SH-SY5Y (cell line): Measurements from ENCODE around the gene KHDC3L.

Source experiments
- GATA2 ChIP-seq: IDR thresholded peaks from 2 replicates; pipeline ENCODE4 v1.6.1; 2011; ENCODE audit warnings: mild to moderate bottlenecking, low read depth, low read length
- GATA3 ChIP-seq: IDR thresholded peaks from 2 replicates; pipeline ENCODE4 v1.6.1; 2011; ENCODE audit warnings: low read depth, mild to moderate bottlenecking, low read length, moderate library complexity

KHDC3L gene

DNA sequence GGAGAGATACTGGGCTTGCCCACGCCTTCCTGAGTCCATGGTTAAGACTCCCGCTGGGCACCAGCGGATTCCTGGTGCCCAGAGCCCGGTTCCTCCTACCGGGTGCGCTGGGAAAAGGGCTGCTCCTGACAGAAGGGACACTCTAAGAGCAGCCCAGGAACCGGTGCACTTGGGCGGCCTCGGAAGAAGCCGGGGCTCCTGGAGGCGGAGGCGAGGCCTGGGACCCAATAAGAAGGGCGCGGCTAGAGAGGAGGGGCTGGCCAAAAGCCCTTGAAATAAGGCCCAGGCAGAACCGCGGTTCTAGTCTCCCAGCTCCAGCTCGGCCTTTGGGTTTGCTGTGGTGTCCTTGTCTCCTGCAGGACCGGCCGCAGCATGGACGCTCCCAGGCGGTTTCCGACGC, at the start of gene KHDC3L:
Gene KHDC3L (plus strand): TSS at position 301 of the 400 bp plus-strand sequence. CDS start 72 bp downstream, at position 373.
- TF ChIP-seq GATA2: no peak
- no peak for TF ChIP-seq GATA3

DNA sequence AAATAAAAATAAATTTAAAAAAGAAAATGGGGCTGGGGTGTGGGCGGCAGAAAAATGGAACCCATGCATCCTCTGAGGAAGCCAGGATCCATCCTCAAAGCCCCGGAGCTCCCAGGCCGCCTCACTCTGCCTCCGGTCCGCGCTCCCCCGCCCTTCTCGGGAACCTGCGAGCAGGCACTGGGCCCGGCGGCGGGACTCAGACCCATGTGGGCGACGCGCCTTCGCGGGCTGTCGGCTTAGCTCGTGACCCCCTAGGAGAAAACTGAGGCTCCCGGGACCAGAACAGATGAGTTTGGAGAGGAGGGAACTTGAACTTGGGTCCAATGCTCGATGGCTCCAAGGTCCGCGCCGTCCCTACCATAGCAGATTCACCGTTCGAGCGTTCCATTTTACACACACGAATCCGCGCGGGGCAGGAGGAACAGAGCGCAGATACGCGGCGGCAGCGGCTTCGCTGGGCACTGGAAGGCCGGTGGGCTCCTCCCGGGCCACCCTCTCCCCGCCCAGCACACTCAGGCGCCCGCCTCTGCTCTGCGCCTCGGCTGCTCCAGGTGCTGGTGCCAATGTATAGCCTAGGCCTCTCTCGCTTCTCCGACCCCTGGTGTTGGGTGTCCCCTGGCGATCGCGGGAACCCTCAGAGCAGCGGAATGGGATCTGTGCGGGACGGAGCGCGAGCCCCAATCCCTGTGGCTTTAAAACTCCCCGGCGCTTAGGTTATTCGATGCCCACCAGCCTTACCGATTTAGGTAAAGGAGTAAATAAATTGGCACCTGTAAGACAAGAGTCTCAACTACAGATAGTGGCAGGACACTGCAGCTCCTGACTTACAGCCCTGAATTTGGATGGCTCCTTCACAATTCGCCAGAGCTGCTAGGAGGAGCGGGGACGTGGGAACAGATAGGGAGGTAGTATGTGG, 47.6 kb upstream of the KHDC3L start:
- no peak for TF ChIP-seq GATA3

GRCh38 chr6:73323323-73323722, 39.1 kb upstream of the KHDC3L start:
- TF ChIP-seq GATA3: no peak
- no peak for TF ChIP-seq GATA2

DNA sequence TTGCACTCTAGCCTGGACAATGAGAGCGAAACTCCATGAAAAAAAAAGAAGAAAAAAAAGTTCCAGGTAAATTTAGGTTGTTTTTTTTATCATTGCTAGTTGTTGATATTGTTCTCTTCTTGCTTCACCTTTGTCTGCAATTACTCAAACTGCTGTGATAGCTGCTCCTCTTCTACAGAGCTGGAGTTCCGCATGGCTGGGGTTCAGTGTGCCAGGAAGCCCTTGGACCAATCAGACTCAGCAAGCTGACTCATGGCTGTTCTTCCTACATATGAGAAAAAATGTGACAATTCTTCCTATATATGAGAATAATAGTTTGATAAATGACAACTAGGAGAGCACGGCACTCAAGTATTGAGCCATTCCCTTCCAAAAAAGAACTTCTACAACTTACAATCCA, 36.8 kb upstream of the KHDC3L start:
- TF ChIP-seq GATA2 (no peak), GATA3 (no peak)

- TF ChIP-seq GATA2: no peak
- no peak for TF ChIP-seq GATA3
These were observed 33.7 kb upstream of the KHDC3L start for GRCh38 chr6:73328790-73329189.

- TF ChIP-seq GATA3 (no peak), GATA2 (no peak)
These were observed 33.3 kb upstream of the KHDC3L start for GRCh38 chr6:73329201-73329600.

- no peak for TF ChIP-seq GATA2
- TF ChIP-seq GATA3: no peak
These were observed 23.1 kb upstream of the KHDC3L start for GRCh38 chr6:73339340-73339739.

GRCh38 chr6:73340048-73340447, 22.4 kb upstream of the KHDC3L start:
- TF ChIP-seq GATA3 (no peak), GATA2 (no peak)

DNA sequence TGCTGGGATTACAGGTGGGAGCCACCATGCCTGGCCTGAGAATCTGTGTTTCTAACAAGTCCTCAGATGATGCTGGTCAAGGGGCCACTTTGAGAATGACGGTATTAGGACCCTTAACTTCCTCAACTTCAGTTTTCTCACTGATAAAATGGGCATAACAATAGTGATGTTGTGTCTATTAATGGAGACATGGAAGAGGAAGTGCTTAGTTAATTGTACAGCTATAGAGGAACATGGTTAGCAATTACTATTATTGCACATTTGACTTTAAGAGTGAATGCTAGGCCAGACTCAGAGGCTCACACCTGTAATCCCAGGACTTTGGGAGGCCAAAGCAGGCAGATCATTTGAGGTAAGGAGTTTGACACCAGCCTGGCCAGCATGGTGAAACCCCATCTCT, 21.1 kb upstream of the KHDC3L start:
- no peak for TF ChIP-seq GATA3
- TF ChIP-seq GATA2: no peak

DNA sequence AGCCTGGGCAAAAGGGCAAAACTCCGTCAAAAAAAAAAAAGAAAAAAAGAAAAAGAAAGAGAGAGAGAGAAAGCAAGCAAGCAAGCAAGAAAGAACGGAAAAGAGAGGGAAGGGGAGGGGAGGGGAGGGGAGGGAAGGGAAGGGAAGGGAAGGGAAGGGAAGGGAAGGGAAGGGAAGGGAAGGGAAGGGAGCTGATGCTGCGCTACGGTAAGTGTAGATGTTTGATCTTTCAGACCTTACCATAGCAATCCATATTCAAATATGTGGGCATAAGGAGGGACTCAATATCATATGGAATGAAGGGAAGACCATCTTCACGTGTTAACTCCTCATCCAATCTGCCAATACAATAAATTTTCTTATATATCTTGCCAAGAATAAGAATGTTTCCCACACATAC, 20.3 kb upstream of the KHDC3L start:
- no peak for TF ChIP-seq GATA2

DNA sequence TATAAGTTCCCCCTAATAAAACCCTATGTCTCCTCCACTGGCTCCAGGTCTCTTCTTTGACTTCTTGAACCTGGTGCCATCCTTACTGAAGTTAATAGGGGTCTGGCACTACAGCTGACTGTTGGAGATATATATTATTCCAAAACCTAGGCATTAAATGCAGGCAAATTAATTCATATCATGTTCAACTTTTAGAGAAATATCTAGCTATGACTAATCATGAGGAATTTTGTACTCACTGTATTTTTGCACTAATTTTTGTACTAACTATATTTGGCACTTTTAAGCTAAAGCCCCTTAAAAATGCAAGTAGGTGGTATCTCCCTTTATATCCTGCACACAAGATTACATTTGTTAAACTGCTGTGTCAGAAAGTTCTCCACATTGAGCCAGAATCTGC, 19.3 kb upstream of the KHDC3L start:
- TF ChIP-seq GATA3 (no peak), GATA2 (no peak)

- TF ChIP-seq GATA3 (no peak), GATA2 (no peak)
These were observed 13.8 kb upstream of the KHDC3L start for GRCh38 chr6:73348550-73349204.

GRCh38 chr6:73349311-73349710, 13.1 kb upstream of the KHDC3L start:
- TF ChIP-seq GATA2 (no peak), GATA3 (no peak)

DNA sequence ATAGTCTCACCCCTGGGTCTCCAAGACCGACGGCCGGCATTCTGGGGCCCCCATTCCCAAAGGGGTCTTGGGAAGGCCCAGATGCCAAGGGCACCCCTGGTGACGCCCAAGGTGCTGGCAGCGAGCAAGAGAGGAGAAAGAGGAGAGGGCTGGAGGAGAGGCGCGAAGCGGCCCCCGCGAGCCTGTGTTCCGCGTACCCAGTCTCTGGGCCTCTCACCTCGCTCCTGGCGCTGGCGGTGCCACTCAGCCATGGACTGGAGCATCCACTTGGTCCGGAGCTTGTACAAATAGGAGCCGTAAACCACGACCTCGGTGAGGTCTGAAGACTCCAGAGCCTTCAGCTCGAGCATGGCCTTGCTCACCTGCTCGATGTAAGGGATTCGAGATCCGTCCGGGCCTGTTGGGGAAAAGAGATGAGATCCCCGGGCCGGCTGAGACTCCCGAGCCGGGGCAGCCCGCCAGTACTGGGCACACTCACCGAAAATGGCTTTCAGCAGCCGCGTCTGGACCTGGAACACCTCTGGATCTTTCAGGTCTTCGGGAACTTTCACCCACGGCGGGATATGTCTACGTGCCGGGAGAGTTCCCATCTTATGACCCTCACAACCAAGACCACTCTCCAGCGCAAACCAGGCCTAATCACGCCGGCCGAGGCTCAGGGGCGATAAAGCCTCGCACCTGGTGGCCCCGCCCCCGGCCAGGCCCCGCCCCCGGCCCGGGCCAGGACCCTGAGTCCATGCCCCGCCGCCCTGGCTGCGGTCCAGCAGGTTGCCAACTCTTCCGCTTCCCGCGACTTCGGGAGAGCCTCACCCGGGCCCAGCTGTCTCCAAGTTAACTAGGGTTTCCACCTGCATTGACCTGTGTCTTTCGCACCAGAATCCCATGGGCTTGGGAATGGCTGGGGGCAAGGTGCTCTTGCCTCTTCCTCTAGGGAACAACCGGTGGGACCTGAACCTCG, 8.5 kb upstream of the KHDC3L start, which contains the start of gene DPPA5:
Gene DPPA5 (minus strand): TSS at position 641 of the 958 bp plus-strand sequence. CDS start 51 bp downstream, at position 590.
- TF ChIP-seq GATA3: no peak
- TF ChIP-seq GATA2: no peak
